GM12874 (cell line): ENCODE measurements around the gene MUC15.

Experiments
- CTCF ChIP-seq: IDR thresholded peaks from 2 replicates; pipeline ENCODE4 v1.5.1; 2011; ENCODE audit warnings: low read depth, mild to moderate bottlenecking, control low read depth, low read length, moderate library complexity; ENCODE audit not compliant: insufficient read depth

The MUC15 gene

GRCh38 chr11:26549176-26549575 is 22.9 kb downstream of the MUC15 start:
- TF ChIP-seq CTCF: no peak

GRCh38 chr11:26541870-26542269 is 30.2 kb downstream of the MUC15 start:
- TF ChIP-seq CTCF: no peak

GRCh38 chr11:26539517-26539916 is 32.5 kb downstream of the MUC15 start:
- no peak for TF ChIP-seq CTCF

- no peak for TF ChIP-seq CTCF
Measured at GRCh38 chr11:26537341-26537740, 34.7 kb downstream of the MUC15 start.

GRCh38 chr11:26527685-26528084 is 44.4 kb downstream of the MUC15 start:
- TF ChIP-seq CTCF: no peak

- TF ChIP-seq CTCF: peak; percentile 32; the same call in 1 of the 2 replicates
Measured at GRCh38 chr11:26522912-26523610, 49.0 kb downstream of the MUC15 start.

GRCh38 chr11:26519469-26519868 is 52.6 kb downstream of the MUC15 start:
- TF ChIP-seq CTCF: no peak
